ENCODE data around the gene ENO4.

Gene ENO4

DNA sequence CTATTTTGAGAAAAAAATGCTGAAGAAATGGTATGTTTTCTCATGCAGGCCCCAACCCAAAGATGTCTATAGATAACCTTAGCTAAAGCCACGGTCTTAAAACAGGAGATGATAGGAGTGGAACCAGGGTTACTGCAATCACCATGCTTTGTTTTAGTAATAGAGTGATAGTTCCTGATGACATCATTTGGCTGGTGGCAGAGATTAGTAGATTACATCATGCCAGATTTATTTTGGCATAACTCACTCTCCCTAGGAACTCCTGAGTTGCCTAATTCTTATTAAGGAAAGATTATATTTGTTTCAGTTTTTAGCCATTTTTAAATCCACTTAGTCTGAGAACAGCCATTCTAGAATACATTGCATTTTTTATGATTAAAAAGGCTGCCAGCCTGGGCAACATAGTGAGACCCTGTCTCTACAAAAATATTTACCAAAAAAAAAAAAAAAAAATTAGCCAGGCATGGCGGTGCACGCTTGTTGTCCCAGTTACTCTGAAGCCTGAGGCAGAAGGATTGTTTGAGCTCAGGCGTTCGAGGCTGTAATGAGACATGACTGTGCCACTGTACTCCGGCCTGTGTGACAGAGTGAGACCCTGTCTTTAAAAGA, 17.8 kb downstream of the ENO4 start:
- no peaks in the 10 kb centered on the region for H3K4me1 ChIP-seq (ENCODE audit: control insufficient read depth in 1 of 2, insufficient read depth in 2 of 2, low read length in 2 of 2)
- H3K9me3 ChIP-seq (ENCODE audit: control insufficient read depth in 1 of 2, low read length in 2 of 2), result no peaks in the 10 kb centered on the region
- H3K36me3 ChIP-seq (ENCODE audit: control insufficient read depth in 1 of 2, insufficient read depth in 2 of 2, low read length in 2 of 2), result no peaks in the 10 kb centered on the region
- no peak overlapping the region for H3K9ac ChIP-seq (ENCODE audit: low read depth in 1 of 2, low read length in 2 of 2)
- no peak overlapping the region for H3K4me3 ChIP-seq (ENCODE audit: low read depth in 1 of 2, low read length in 2 of 2)
- H3K27ac ChIP-seq (ENCODE audit: low read depth, low read length), result no peak overlapping the region
- H3K27me3 ChIP-seq (ENCODE audit: control insufficient read depth in 1 of 2, insufficient read depth in 2 of 2, low read length in 2 of 2), result no peaks in the 10 kb centered on the region

DNA sequence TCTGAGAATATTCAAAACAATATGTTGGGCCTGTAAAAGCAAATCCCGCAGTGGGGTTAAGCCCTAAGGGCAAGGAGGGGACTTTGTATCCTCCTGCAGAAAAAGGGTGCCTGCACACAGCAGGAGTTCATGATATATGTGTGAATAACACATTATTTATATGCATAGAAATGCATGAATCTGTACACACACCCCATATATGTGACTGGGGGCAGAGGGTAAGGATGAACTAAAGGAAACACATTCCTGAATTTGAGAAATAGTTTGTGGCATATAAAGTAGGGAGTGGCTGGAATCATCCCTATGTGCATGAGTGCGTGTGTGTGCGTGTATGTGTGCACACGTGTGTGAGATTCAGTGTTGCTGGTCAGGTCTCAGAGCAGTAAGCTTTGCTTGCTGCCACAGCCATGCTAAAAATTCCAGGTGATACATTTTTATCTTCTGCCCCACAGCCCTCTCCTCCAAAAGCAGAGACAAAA, 18.9 kb downstream of the ENO4 start:
- Histone ChIP-seq H3K9ac (ENCODE audit: low read depth in 1 of 2, low read length in 2 of 2) (no peak overlapping the region), H3K27ac (ENCODE audit: low read depth, low read length) (no peak overlapping the region), H3K4me1 (ENCODE audit: control insufficient read depth in 1 of 2, insufficient read depth in 2 of 2, low read length in 2 of 2) (no peaks in the 10 kb centered on the region), H3K9me3 (ENCODE audit: control insufficient read depth in 1 of 2, low read length in 2 of 2) (no peaks in the 10 kb centered on the region), H3K36me3 (ENCODE audit: control insufficient read depth in 1 of 2, insufficient read depth in 2 of 2, low read length in 2 of 2) (no peaks in the 10 kb centered on the region), H3K27me3 (ENCODE audit: control insufficient read depth in 1 of 2, insufficient read depth in 2 of 2, low read length in 2 of 2) (no peaks in the 10 kb centered on the region), H3K4me3 (ENCODE audit: low read depth in 1 of 2, low read length in 2 of 2) (no peak overlapping the region)

DNA sequence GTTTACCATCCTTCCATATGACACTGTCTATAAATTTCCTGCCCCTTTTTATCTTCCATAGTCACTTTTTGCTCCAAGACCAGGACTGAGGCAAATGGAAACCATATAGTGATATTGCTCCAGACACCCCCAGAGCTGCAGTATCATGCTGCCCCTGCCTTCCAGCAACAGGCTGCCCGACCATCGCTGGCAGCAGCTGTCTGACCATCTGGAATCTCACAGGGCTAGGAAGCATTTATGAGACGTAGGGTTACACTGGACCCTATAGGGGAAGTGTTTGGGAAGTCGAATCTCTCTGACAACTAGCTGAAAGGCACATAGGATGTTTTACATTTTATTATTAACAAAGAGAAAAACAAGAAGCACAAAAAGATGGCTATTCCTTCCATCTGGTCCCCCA, 19.4 kb downstream of the ENO4 start:
- no peaks in the 10 kb centered on the region for H3K27me3 ChIP-seq (ENCODE audit: control insufficient read depth in 1 of 2, insufficient read depth in 2 of 2, low read length in 2 of 2)

DNA sequence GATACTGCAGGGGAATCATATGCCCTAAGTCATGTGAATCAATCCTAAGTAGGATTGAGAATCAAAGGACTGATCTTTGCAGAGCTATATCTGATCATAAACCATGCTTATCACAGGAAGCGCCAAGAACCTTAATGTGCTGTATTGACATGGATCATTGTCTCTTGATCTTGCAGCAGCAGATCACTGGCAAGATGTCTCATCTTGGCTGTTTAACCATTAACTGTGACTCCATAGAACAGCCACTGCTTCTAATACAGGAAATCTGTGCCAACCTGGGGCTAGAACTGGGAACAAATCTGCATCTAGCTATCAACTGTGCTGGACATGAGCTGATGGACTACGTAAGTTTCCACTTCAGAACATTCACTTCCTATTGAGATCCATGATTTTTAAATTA, 21.6 kb downstream of the ENO4 start:
- Histone ChIP-seq H3K27me3 (ENCODE audit: control insufficient read depth in 1 of 2, insufficient read depth in 2 of 2, low read length in 2 of 2) (no peaks in the 10 kb centered on the region), H3K9ac (ENCODE audit: low read depth in 1 of 2, low read length in 2 of 2) (no peak overlapping the region), H3K9me3 (ENCODE audit: control insufficient read depth in 1 of 2, low read length in 2 of 2) (no peaks in the 10 kb centered on the region), H3K4me1 (ENCODE audit: control insufficient read depth in 1 of 2, insufficient read depth in 2 of 2, low read length in 2 of 2) (no peaks in the 10 kb centered on the region), H3K36me3 (ENCODE audit: control insufficient read depth in 1 of 2, insufficient read depth in 2 of 2, low read length in 2 of 2) (no peaks in the 10 kb centered on the region), H3K27ac (ENCODE audit: low read depth, low read length) (no peak overlapping the region), H3K4me3 (ENCODE audit: low read depth in 1 of 2, low read length in 2 of 2) (no peak overlapping the region)

More for the DNA sequence above, 19.4 kb downstream of the ENO4 start:
- Histone ChIP-seq H3K4me1 (ENCODE audit: control insufficient read depth in 1 of 2, insufficient read depth in 2 of 2, low read length in 2 of 2) (no peaks in the 10 kb centered on the region), H3K27ac (ENCODE audit: low read depth, low read length) (no peak overlapping the region), H3K4me3 (ENCODE audit: low read depth in 1 of 2, low read length in 2 of 2) (no peak overlapping the region), H3K9me3 (ENCODE audit: control insufficient read depth in 1 of 2, low read length in 2 of 2) (no peaks in the 10 kb centered on the region), H3K9ac (ENCODE audit: low read depth in 1 of 2, low read length in 2 of 2) (no peak overlapping the region), H3K36me3 (ENCODE audit: control insufficient read depth in 1 of 2, insufficient read depth in 2 of 2, low read length in 2 of 2) (no peaks in the 10 kb centered on the region)

DNA sequence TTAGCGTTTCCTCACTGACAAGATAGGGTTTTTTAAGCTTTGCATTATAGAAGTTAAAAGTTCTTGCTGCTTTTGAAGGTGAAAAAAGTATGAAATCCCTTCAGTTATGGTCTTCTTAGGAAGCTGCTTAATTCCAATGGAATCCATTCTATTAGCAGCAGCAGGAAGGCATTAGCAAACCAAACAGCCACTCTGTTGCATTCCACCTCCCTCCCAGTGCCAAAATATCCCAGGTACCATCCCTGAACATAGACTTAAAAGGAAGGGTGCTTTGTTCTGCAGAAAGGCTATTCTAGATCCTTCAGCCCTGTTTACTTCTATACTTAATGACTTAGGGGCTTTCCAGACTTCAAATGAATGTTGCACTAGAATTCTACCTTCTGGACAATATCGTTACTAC, 23.8 kb downstream of the ENO4 start:
- H3K9me3 ChIP-seq (ENCODE audit: control insufficient read depth in 1 of 2, low read length in 2 of 2), result no peaks in the 10 kb centered on the region
- H3K36me3 ChIP-seq (ENCODE audit: control insufficient read depth in 1 of 2, insufficient read depth in 2 of 2, low read length in 2 of 2), result no peaks in the 10 kb centered on the region
- no peaks in the 10 kb centered on the region for H3K4me1 ChIP-seq (ENCODE audit: control insufficient read depth in 1 of 2, insufficient read depth in 2 of 2, low read length in 2 of 2)
- no peak overlapping the region for H3K27ac ChIP-seq (ENCODE audit: low read depth, low read length)
- H3K27me3 ChIP-seq (ENCODE audit: control insufficient read depth in 1 of 2, insufficient read depth in 2 of 2, low read length in 2 of 2), result no peaks in the 10 kb centered on the region
- H3K9ac ChIP-seq (ENCODE audit: low read depth in 1 of 2, low read length in 2 of 2), result no peak overlapping the region
- H3K4me3 ChIP-seq (ENCODE audit: low read depth in 1 of 2, low read length in 2 of 2), result no peak overlapping the region

DNA sequence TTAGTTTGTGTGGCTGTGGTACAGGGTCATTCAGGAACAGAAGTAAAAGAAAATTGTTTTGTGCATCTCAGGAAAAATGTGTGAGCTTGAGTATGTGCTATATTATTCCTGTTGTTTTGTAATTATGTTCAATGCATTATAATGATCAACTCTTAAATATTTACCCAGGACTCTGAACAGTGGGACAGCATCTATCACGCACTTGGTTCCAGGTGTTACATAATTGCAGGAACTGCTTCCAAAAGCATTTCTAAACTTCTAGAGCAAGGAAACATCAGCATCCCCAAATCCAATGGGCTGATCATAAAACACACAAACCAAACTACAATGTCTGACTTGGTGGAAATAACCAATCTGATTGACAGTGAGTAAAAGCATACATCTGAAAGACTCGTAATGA, 26.6 kb downstream of the ENO4 start:
- no peaks in the 10 kb centered on the region for H3K27me3 ChIP-seq (ENCODE audit: control insufficient read depth in 1 of 2, insufficient read depth in 2 of 2, low read length in 2 of 2)
- no peak overlapping the region for H3K27ac ChIP-seq (ENCODE audit: low read depth, low read length)
- H3K4me3 ChIP-seq (ENCODE audit: low read depth in 1 of 2, low read length in 2 of 2), result no peak overlapping the region
- no peaks in the 10 kb centered on the region for H3K9me3 ChIP-seq (ENCODE audit: control insufficient read depth in 1 of 2, low read length in 2 of 2)
- no peaks in the 10 kb centered on the region for H3K36me3 ChIP-seq (ENCODE audit: control insufficient read depth in 1 of 2, insufficient read depth in 2 of 2, low read length in 2 of 2)
- H3K9ac ChIP-seq (ENCODE audit: low read depth in 1 of 2, low read length in 2 of 2), result no peak overlapping the region
- H3K4me1 ChIP-seq (ENCODE audit: control insufficient read depth in 1 of 2, insufficient read depth in 2 of 2, low read length in 2 of 2), result no peaks in the 10 kb centered on the region

DNA sequence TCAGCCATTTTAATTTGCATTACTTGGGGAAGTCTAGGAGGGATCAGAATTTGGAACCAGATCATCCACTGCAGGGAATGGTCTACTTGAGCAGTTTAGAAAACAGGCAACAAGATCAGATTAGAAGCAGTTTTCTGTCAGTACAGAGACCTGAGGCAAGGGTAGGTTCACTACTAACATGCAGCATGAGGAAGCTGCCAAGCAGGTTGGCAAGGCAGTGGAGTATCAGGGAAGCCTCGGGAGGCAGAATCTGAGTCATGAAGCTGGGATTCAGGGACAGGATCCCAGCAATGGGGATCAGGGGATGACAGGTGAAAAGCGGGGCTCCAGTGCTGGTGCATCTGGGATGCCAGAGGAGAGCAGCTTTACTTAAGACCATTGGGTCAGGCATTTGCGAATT, 28.1 kb downstream of the ENO4 start:
- Histone ChIP-seq H3K9me3 (ENCODE audit: control insufficient read depth in 1 of 2, low read length in 2 of 2) (no peaks in the 10 kb centered on the region), H3K9ac (ENCODE audit: low read depth in 1 of 2, low read length in 2 of 2) (no peak overlapping the region), H3K36me3 (ENCODE audit: control insufficient read depth in 1 of 2, insufficient read depth in 2 of 2, low read length in 2 of 2) (no peaks in the 10 kb centered on the region), H3K4me1 (ENCODE audit: control insufficient read depth in 1 of 2, insufficient read depth in 2 of 2, low read length in 2 of 2) (no peaks in the 10 kb centered on the region), H3K4me3 (ENCODE audit: low read depth in 1 of 2, low read length in 2 of 2) (no peak overlapping the region), H3K27me3 (ENCODE audit: control insufficient read depth in 1 of 2, insufficient read depth in 2 of 2, low read length in 2 of 2) (no peaks in the 10 kb centered on the region), H3K27ac (ENCODE audit: low read depth, low read length) (no peak overlapping the region)

DNA sequence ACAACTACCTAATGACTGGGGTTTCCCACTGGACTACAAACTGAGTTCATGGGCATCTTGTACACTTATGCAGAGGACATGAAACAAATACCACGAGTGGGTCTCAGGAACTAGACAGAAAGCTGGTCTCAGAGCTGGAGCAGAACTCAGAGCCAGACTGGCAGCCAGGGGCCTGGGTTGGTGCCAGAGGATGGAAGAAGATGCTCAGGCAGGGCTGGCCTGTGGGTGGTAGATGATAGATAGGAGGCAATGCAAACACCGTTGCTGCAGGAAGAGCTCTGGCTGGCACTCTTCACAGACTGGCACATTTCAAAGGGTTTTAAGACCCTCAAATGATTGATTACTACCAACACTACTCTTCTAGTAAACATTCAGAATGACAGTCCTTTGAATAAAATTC, 28.8 kb downstream of the ENO4 start:
- Histone ChIP-seq H3K9me3 (ENCODE audit: control insufficient read depth in 1 of 2, low read length in 2 of 2) (no peaks in the 10 kb centered on the region), H3K9ac (ENCODE audit: low read depth in 1 of 2, low read length in 2 of 2) (no peak overlapping the region), H3K36me3 (ENCODE audit: control insufficient read depth in 1 of 2, insufficient read depth in 2 of 2, low read length in 2 of 2) (no peaks in the 10 kb centered on the region)

DNA sequence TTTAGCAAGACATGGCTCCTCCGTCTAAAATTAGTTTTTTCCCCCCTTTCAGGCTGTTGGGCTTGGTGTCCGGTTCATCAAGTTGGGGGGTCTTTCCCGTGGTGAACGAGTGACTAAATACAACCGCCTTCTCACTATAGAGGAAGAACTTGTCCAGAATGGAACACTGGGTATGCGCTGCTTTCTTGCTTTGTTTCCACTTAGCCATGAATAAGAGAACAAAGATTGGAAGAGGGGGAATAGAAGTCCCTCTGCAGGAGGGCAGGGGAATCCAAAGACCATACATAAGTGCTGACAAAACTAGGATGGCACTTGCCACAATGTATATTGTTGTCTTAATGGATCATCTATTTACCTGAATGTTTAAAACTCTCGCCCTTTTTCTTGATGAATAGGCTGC, 30.5 kb downstream of the ENO4 start:
- Histone ChIP-seq H3K27me3 (ENCODE audit: control insufficient read depth in 1 of 2, insufficient read depth in 2 of 2, low read length in 2 of 2) (no peaks in the 10 kb centered on the region), H3K36me3 (ENCODE audit: control insufficient read depth in 1 of 2, insufficient read depth in 2 of 2, low read length in 2 of 2) (no peaks in the 10 kb centered on the region), H3K4me1 (ENCODE audit: control insufficient read depth in 1 of 2, insufficient read depth in 2 of 2, low read length in 2 of 2) (no peaks in the 10 kb centered on the region), H3K27ac (ENCODE audit: low read depth, low read length) (no peak overlapping the region), H3K4me3 (ENCODE audit: low read depth in 1 of 2, low read length in 2 of 2) (no peak overlapping the region), H3K9me3 (ENCODE audit: control insufficient read depth in 1 of 2, low read length in 2 of 2) (no peaks in the 10 kb centered on the region), H3K9ac (ENCODE audit: low read depth in 1 of 2, low read length in 2 of 2) (no peak overlapping the region)

More for the DNA sequence above, 28.8 kb downstream of the ENO4 start:
- Histone ChIP-seq H3K4me1 (ENCODE audit: control insufficient read depth in 1 of 2, insufficient read depth in 2 of 2, low read length in 2 of 2) (no peaks in the 10 kb centered on the region), H3K27me3 (ENCODE audit: control insufficient read depth in 1 of 2, insufficient read depth in 2 of 2, low read length in 2 of 2) (no peaks in the 10 kb centered on the region), H3K27ac (ENCODE audit: low read depth, low read length) (no peak overlapping the region), H3K4me3 (ENCODE audit: low read depth in 1 of 2, low read length in 2 of 2) (no peak overlapping the region)

DNA sequence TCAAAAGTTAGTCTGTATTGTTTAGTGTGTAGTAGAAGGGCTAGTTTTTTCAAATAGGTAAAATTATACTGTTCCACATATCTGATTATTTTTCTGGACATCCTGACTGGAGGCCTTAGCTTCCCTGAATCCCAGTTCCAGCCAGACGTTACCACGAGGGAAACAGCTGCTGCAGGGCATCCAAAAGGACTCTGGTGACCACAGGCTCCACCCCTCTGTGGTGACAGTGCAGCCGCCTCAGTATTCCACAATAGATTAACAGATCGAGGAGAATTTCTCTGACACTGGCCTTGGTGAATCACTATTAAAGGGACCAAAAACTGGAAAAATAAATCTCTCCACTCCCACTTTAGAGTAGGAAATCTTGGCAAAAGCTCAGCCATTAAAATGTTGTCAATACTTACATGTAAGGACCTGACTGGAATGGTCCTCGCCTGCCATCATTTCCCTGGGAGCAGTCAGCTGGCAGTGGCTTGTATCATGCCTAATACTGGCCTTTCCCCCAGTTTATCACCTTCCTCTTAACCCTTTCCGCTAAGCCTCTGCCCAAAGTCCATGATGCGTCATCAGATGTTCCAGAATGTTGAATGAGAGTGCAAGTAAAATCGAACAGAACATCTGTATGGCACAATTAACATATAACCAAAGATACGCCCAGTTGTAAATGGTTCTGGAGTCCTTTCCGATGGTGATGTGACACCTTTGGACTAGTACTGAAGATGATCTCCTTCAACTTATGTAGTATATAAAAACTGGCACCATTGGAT, 31.6 kb downstream of the ENO4 start:
- H3K27ac ChIP-seq (ENCODE audit: low read depth, low read length), result no peak overlapping the region
- no peak overlapping the region for H3K9ac ChIP-seq (ENCODE audit: low read depth in 1 of 2, low read length in 2 of 2)
- H3K27me3 ChIP-seq (ENCODE audit: control insufficient read depth in 1 of 2, insufficient read depth in 2 of 2, low read length in 2 of 2), result no peaks in the 10 kb centered on the region
- no peaks in the 10 kb centered on the region for H3K9me3 ChIP-seq (ENCODE audit: control insufficient read depth in 1 of 2, low read length in 2 of 2)
- no peaks in the 10 kb centered on the region for H3K4me1 ChIP-seq (ENCODE audit: control insufficient read depth in 1 of 2, insufficient read depth in 2 of 2, low read length in 2 of 2)
- no peak overlapping the region for H3K4me3 ChIP-seq (ENCODE audit: low read depth in 1 of 2, low read length in 2 of 2)
- H3K36me3 ChIP-seq (ENCODE audit: control insufficient read depth in 1 of 2, insufficient read depth in 2 of 2, low read length in 2 of 2), result no peaks in the 10 kb centered on the region
